Calu3 (cell line): ENCODE data around the gene SS18. TPM values are rescaled to one million over a fixed set of nuclear protein-coding genes. Genes with fewer than 3 reads are reported as not detected.

Experiments used
- BruUV-seq: library from RNA; stranded (reverse); fragments of 400-500 nt; replicated peaks from 2 replicates; lab custom pipeline; 2021; lab: Mats Ljungman, UMichigan
- CTCF ChIA-PET: fragments of 300-600 bp; sonication (Branson Sonifier 250); formaldehyde crosslinking; loops from one replicate; lab custom pipeline; 2022; ENCODE audit warnings: antibody characterized with exemption; lab: Charles Lee
- DNase-seq: peaks from one replicate; pipeline ENCODE4 v3.0.0; 2022
- H3K27ac Mint-ChIP-seq: one replicate; pipeline ENCODE4 v1.8.0; 2022; ENCODE audit warnings: mixed read lengths; ENCODE audit not compliant: unreplicated experiment
- H3K27me3 Mint-ChIP-seq: one replicate; pipeline ENCODE4 v1.8.0; 2022; ENCODE audit warnings: mixed read lengths; ENCODE audit not compliant: unreplicated experiment
- H3K36me3 Mint-ChIP-seq: one replicate; pipeline ENCODE4 v1.8.0; 2022; ENCODE audit warnings: mild to moderate bottlenecking, moderate library complexity, mixed read lengths; ENCODE audit not compliant: insufficient read depth, unreplicated experiment
- H3K4me1 Mint-ChIP-seq: one replicate; pipeline ENCODE4 v1.8.0; 2022; ENCODE audit warnings: mild to moderate bottlenecking, low read depth, mixed read lengths; ENCODE audit not compliant: unreplicated experiment
- H3K4me3 Mint-ChIP-seq: one replicate; pipeline ENCODE4 v1.8.0; 2022; ENCODE audit warnings: mild to moderate bottlenecking, low read depth, moderate library complexity, mixed read lengths; ENCODE audit not compliant: unreplicated experiment
- H3K9me3 Mint-ChIP-seq: one replicate; pipeline ENCODE4 v1.8.0; 2022; ENCODE audit warnings: low read depth, mixed read lengths; ENCODE audit not compliant: unreplicated experiment
- intact Hi-C: fragments of 100-400 bp; cut with micrococcal nuclease; formaldehyde crosslinking; loops from one replicate; pipeline ENCODE4 v1.10.0; 2022; ENCODE audit not compliant: unreplicated experiment
- total RNA-seq: library from RNA; stranded (reverse); gene quantifications from 2 replicates; pipeline ENCODE4 v1.2.3, GENCODE V29; 2022
- TF ChIP-seq, protein P1 (sequence below): fragments of 200-600 bp; IDR thresholded peaks from one replicate; pipeline ENCODE4 v1.8.0; 2022; ENCODE audit warnings: antibody characterized with exemption; ENCODE audit not compliant: unreplicated experiment

The SS18 gene
- total RNA-seq, 1 experiment from 2014 or later: 89.9 TPM

- Mint-ChIP-seq H3K36me3 (peaks cover 31% of the 10 kb centered on the region), H3K9me3 (no peaks in the 10 kb centered on the region), H3K4me1 (no peaks in the 10 kb centered on the region), H3K27ac (no peak overlapping the region), H3K4me3 (no peak overlapping the region), H3K27me3 (no peaks in the 10 kb centered on the region)
- TF ChIP-seq, protein P1, sequence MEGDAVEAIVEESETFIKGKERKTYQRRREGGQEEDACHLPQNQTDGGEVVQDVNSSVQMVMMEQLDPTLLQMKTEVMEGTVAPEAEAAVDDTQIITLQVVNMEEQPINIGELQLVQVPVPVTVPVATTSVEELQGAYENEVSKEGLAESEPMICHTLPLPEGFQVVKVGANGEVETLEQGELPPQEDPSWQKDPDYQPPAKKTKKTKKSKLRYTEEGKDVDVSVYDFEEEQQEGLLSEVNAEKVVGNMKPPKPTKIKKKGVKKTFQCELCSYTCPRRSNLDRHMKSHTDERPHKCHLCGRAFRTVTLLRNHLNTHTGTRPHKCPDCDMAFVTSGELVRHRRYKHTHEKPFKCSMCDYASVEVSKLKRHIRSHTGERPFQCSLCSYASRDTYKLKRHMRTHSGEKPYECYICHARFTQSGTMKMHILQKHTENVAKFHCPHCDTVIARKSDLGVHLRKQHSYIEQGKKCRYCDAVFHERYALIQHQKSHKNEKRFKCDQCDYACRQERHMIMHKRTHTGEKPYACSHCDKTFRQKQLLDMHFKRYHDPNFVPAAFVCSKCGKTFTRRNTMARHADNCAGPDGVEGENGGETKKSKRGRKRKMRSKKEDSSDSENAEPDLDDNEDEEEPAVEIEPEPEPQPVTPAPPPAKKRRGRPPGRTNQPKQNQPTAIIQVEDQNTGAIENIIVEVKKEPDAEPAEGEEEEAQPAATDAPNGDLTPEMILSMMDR: no peak
- intact Hi-C loops: no loop called here
- no TSS peak for BruUV-seq
- no peak for DNase-seq
- CTCF ChIA-PET: no interaction called here
Measured at GRCh38 chr18:26034850-26035497, 55.4 kb downstream of the SS18 start.

- no TSS peak for BruUV-seq
- TF ChIP-seq, protein P1: no peak
- Mint-ChIP-seq H3K27ac (no peak overlapping the region), H3K4me1 (no peaks in the 10 kb centered on the region), H3K27me3 (no peaks in the 10 kb centered on the region), H3K9me3 (no peaks in the 10 kb centered on the region), H3K4me3 (no peak overlapping the region), H3K36me3 (peaks cover 26% of the 10 kb centered on the region)
- intact Hi-C loops: loop anchor here (5.0 kb wide), 1 partner anchor 100 kb away; no protein-coding TSS in a partner anchor
- CTCF ChIA-PET: no interaction called here
- no peak for DNase-seq
Measured at GRCh38 chr18:26022585-26022984, 67.8 kb downstream of the SS18 start.

GRCh38 chr18:26021061-26021754 is 69.2 kb downstream of the SS18 start:
- TF ChIP-seq, protein P1: no peak
- H3K36me3 Mint-ChIP-seq: peaks cover 28% of the 10 kb centered on the region
- H3K27me3 Mint-ChIP-seq: no peaks in the 10 kb centered on the region
- BruUV-seq: no TSS peak
- no peak overlapping the region for H3K27ac Mint-ChIP-seq
- H3K9me3 Mint-ChIP-seq: no peaks in the 10 kb centered on the region
- intact Hi-C loops: loop anchor here (5.0 kb wide), 1 partner anchor 99 kb away; no protein-coding TSS in a partner anchor
- no peak overlapping the region for H3K4me3 Mint-ChIP-seq
- DNase-seq: no peak
- H3K4me1 Mint-ChIP-seq: no peaks in the 10 kb centered on the region
- CTCF ChIA-PET: no interaction called here

DNA sequence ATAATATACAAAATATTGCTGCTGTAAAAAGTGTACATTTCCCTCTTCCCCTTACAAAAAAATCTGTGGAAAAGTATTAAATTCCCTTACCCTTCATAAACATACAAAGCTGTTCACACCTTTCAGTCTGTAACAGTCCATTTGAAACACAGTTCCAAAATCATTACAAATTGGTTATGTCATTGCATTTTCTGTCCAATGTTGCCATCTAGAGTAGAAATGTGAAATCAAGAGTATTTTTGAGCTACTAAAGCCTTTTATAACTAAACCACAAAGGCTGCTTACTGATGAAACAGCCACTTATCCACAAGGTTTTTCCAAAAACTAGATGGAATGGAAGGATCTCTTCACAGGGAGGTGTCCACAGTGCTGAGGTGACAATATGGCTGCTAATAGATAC is 72.5 kb downstream of the SS18 start:
- intact Hi-C loops: no loop called here
- DNase-seq: no peak
- no peaks in the 10 kb centered on the region for H3K27me3 Mint-ChIP-seq
- no peak overlapping the region for H3K4me3 Mint-ChIP-seq
- no TSS peak for BruUV-seq
- peaks cover 18% of the 10 kb centered on the region for H3K36me3 Mint-ChIP-seq
- CTCF ChIA-PET: interaction anchor here (0.7 kb wide), 1 partner anchor 97 kb away, joined by 3 read pairs; no protein-coding TSS in a partner anchor
- H3K9me3 Mint-ChIP-seq: no peaks in the 10 kb centered on the region
- TF ChIP-seq, protein P1: no peak
- H3K4me1 Mint-ChIP-seq: no peaks in the 10 kb centered on the region
- no peak overlapping the region for H3K27ac Mint-ChIP-seq
